NCI-H526 treated with DMSO at 0.1 percent for 48 hours (cell line): ENCODE measurements around the gene IL23R.

Source experiments
- DNase-seq: peaks from one replicate; lab custom pipeline; 2025; lab: John Stamatoyannopoulos, UW

The IL23R gene

DNA sequence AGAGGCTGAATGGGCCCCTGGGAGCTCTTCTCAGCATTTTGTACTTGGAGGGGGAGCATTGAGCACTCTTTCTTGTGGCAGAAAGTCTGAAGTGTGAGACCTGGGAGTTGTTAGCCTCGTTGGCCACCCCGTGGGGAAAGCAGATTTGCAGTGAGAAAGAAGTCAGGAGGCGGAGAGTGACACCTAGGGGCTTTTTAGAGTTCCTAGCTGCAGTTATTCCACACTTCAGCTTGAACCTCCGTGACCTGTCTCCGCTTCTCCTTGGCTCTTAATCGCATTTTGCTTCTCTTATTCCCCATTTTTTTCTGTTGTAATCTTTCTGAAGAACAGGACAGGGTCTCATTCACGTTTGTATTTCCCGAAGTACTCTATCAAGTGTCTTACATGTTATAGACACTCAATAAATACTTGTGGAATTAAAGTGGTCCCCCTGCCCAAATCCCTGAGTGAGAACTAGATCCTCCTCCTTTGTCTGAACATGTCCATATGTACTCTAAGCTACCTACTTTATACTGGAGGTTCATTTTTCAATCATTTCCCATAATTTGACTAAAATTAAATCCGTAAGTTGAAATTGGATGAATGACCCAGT is 17.0 kb upstream of the IL23R start:
- DNase-seq = peak; percentile 87

GRCh38 chr1:67150931-67151330 is 15.3 kb upstream of the IL23R start:
- DNase-seq = no peak

DNA sequence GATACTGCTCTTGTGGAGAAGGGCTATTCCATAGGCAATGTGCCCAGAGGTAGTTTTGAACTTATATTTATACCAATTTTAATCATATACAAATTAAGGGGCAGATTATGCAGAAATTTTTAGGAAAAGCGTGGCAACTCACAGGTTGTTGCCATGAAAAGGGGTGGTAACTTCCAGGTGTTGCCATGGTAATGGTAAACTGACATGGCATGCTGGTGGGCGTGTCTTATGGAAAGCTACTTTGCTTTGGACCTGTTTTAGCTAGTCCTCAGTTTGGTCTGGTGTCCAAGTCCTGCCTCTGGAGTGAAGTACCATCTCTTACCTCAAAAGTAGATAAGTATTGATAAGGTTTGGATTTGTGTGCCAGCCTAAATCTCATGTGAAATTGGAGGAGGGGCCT is 7.9 kb upstream of the IL23R start:
- DNase-seq = no peak

DNA sequence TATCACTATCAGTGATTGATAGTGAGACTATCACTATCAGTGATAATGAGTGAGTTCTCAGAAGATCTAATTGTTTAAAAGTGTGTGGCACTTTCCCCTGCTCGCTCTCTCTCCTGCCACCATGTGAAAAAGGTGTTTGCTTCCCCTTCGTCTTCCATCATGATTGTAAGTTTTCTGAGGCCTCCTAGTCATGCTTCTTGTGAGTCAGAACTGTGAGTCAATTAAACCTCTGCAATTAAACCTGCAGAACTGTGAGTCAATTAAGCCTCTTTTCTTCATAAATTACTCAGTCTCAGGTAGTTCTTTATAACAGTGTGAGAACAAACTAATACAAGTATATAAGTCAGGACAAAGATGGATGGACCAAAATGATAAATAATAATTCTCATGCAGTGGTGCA is 7.0 kb upstream of the IL23R start:
- DNase-seq = no peak

GRCh38 chr1:67162954-67163353 is 3.3 kb upstream of the IL23R start:
- no peak for DNase-seq

DNA sequence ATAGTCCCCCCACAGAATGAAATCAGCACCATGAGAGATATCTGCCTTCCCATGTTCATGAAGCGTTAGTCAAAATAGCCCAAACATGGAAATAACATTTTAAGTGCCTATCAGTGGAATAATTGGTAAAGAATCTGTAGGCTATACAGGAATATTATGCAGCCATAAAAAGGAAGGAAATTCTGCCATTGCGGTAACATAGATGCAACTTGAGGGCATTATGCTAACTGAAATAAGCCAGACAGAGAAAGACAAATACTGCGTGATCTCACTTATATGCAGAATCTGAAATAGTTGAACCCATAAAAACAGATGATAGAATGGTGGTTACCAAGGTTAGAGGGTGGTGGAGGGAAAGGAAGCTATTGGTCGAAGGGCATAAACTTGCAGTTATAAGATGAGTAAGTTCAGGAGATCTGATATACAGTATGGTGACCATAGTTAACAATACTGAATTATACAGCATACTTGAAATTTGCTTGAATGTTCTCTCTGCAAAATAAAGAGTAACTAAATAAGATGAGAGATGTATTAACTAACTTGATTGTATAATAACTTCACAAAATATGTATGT is 699 bp upstream of the IL23R start:
- no peak for DNase-seq

- no peak for DNase-seq
Measured at GRCh38 chr1:67169496-67169895, 3.2 kb downstream of the IL23R start.

DNA sequence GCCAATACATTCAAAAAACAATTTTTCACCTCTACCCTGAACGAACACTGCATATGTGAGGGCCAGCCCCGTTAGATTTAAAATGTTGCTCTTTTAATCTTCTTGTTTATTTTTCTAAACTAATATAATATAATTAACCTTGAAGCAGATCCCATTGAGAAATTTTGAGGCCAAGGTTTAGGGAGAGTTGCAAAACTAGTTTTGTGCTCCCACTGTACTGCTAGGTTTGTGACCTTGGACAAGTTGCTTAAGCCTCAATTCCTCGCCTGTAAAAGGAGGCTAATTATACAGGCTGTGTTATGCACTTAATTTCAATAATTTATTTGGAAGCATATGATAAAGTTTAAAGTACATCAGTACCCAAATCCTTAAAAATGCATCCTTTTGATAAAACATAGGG is 3.7 kb downstream of the IL23R start:
- DNase-seq = no peak

- no peak for DNase-seq
Measured at GRCh38 chr1:67170751-67171573, 4.7 kb downstream of the IL23R start.

- DNase-seq = no peak
Measured at GRCh38 chr1:67171574-67171955, 5.3 kb downstream of the IL23R start.

DNA sequence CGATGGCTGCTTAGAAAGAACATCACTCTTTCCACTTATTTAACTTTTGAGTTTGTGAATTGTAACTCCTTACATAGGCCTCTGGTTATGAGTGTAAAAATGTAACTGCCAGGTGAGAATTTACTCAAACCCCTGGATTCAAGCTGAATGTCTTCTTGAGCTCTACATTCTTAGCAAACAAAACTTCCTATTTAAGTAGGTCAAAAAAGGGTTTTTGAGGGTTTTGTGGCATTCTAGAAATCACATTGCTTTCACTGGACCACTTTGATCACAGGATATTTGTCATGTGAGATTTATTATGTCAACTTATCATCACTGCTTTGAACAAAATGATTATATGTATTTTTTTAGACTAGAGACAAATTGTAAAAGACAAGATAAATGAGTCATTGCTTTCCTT is 5.7 kb downstream of the IL23R start:
- DNase-seq = no peak

DNA sequence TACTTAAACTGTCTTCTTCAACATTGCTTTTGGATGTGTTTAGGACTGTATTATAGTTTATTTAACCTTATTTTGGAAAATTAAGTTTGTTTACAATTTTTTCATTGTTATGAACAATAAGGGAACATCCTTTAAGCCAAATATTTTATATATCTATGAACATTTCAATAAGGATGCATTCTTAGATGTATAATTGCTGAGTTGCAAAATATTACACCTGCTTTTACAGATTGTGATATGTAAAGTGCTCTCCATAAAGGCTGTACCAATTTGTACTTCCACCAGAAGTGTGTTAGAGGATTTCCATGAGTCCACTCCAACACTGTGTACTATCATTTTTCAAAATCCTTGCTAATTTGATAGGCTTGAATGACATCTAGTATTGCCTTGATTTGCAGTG is 7.7 kb downstream of the IL23R start:
- DNase-seq = no peak

- no peak for DNase-seq
Measured at GRCh38 chr1:67174716-67175284, 8.5 kb downstream of the IL23R start.

- DNase-seq = no peak
Measured at GRCh38 chr1:67175530-67176087, 9.4 kb downstream of the IL23R start.

- DNase-seq = no peak
Measured at GRCh38 chr1:67184838-67185421, 18.7 kb downstream of the IL23R start.

GRCh38 chr1:67188137-67188536 is 21.9 kb downstream of the IL23R start:
- no peak for DNase-seq

GRCh38 chr1:67189953-67190352 is 23.7 kb downstream of the IL23R start:
- DNase-seq = no peak

GRCh38 chr1:67190410-67190809 is 24.2 kb downstream of the IL23R start:
- DNase-seq = no peak

- DNase-seq = no peak
Measured at GRCh38 chr1:67190942-67191341, 24.7 kb downstream of the IL23R start.

DNA sequence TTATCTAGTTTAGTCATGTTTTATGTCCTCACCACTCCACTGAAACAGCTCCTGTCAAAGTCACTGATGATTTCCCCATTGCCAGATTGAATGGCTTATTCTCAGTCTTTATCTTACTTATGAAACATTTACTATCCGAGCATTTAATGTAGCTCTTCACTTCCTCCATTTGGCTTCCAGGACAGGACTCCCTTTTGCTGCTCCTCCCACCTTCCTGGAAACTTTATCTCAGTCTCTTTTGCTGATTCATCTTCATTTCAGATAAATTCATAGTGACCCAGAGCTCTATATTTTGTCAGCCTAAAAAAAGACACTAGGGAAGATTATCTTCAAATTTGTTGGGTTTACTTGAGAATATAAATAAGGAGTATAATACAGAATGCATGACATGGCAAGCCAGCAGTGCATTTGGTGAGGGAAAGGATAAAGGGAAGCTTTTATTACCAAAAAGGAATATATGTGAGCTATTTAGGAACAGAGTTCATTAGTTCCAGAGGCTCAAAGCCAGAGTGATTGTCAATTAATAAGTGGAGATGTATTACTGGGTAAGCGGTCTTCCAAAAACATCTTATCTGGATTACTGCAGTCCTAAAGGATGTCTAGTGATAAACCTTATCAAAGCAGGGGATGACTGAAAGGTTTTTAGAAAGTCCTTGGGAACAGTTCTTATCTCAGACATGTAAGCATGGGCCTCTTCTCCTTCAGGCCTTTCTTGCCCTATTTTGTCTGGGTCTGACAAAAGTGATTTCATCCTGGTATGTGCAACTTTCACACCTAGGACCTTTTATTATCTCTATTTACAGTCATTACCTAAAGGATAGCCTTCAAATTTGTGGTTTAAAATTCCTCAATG is 25.6 kb downstream of the IL23R start:
- DNase-seq = no peak

- DNase-seq = no peak
Measured at GRCh38 chr1:67192902-67193301, 26.6 kb downstream of the IL23R start.

DNA sequence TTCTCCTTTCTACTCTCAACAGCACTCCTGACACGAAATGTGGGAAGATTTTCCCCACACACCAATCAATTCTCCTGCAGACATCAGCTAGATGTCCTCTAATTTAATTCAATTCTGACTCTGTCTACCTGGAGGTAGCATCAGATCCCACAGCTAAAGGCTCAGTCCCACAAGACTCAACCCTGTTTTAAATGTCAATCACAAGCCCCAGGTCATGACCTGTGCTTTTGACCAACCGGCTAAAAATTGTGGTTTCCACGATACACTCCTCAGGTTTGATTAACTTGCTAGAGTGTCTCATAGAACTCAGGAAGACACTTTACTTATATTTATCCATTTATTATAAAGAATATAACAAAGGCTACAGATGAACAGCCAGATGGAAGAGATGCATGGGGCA is 27.4 kb downstream of the IL23R start:
- no peak for DNase-seq
